GM12801 (cell line): Measurements from ENCODE around the gene FADS6.

Source experiments
- TF ChIP-seq, protein P1 (sequence below): IDR thresholded peaks from one replicate; pipeline ENCODE4 v1.5.1; 2011; ENCODE audit warnings: control low read depth; ENCODE audit not compliant: insufficient read length; ENCODE audit errors: extremely low read depth

The FADS6 gene

DNA sequence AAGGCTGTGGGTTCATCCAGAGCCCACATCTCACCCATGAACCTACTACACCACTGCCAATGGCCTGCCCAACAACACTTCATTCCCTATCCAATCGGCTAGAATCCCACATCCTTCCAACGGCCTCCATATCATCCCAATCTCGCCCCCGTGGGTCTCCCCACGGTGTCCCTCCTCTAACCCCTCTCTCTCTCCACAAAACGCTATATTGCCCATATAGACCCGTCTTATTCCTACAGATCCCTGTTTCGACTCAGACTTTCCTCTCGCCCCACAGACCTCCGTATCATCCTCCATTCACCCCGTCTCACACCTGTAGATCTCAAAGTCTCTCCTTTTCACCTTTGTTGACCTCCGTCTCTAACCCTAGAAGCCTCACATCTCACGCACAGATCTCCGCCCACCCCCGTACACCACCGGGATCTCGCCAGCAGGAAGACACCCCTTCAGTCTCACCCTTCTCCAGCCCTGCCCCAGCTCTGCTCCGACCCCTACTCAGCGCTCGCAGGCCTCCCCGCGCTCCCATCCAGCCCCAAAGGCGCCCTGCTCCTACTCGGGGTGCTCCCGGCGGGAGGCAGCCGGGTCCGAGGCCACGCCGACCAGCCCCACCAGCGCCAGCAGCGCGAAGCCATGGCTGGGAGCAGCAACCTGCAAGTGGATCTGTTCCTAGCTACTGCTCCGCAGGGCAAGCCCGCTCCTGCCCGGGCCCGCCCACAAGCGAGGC lies 21.0 kb downstream of the FADS6 start, which contains the start of gene FDXR:
Gene FDXR, minus strand, starts transcription at position 682 of the 724 bp plus-strand sequence. Its CDS starts 50 bp downstream, at position 632.
- TF ChIP-seq, protein P1, sequence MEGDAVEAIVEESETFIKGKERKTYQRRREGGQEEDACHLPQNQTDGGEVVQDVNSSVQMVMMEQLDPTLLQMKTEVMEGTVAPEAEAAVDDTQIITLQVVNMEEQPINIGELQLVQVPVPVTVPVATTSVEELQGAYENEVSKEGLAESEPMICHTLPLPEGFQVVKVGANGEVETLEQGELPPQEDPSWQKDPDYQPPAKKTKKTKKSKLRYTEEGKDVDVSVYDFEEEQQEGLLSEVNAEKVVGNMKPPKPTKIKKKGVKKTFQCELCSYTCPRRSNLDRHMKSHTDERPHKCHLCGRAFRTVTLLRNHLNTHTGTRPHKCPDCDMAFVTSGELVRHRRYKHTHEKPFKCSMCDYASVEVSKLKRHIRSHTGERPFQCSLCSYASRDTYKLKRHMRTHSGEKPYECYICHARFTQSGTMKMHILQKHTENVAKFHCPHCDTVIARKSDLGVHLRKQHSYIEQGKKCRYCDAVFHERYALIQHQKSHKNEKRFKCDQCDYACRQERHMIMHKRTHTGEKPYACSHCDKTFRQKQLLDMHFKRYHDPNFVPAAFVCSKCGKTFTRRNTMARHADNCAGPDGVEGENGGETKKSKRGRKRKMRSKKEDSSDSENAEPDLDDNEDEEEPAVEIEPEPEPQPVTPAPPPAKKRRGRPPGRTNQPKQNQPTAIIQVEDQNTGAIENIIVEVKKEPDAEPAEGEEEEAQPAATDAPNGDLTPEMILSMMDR = no peak

DNA sequence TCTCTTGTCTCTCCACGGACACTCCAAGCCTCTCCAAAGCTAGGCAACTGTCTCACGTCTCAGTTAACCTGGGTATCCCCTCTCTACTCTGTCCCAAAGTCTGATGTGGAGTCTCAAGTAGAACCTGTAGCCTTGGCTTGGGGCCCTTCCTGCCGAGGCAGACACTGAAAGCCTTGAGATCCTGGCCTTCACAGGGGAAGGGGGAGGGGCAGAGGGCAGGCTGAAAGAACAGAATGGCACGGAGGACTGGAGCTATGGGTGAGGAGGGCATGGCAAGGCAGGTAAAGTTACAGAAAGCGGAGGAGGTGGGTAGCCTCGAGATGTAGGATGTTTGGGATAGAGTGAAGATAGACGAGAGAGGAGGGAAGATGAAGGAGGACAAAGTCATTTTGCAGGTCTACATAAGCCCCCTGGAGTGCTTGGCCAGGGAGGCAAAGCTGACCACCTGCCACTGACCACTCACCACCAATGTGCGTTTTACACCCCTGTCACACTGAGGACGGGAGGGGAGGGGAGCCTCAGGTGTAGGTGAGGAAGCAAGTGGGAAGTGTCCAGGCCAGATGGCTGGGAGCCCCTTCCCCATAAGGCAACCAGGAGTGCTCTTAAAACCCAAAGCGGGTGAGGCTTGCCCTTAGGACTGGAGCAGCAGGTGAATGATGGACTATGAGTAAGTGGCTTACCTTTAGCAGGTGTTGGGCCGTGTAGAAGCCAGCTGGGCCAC lies 21.9 kb downstream of the FADS6 start:
- TF ChIP-seq, protein P1 = no peak

DNA sequence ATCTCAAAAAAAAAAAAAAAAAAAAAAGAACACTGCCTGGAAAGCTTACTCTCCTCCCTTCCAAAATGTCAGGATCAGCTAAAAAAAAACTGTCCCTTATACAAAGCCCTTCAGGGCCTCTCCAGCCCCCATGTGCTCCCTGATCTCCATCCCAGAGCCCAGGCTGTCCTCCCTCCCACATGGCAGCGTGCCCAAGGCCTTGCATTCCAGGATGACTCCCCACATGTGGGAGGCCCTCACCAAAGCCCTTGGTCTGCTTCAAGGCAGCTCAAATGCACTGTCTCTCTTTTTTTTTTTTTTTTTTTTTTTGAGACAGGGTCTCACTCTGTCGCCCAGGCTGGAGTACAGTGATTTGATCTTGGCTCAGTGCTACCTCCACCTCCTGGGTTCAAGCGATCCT lies 22.9 kb downstream of the FADS6 start:
- TF ChIP-seq, protein P1 = no peak

DNA sequence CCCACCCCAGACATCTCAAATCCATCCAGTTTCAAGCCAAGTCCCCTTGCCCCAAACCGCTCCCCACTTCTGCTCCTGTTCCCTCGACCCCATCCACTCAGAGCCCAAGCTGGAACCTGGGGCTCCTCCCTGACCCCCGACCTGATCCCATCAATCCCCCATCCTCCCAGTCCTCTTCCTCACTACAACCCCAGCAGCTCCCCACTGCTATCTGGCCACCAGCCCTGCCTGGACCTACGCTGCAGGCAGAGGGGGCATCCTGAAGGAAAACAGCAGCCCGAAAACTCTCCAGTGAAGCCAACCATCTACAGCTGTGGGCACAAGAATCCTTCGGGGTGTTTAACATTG lies 24.6 kb downstream of the FADS6 start:
- TF ChIP-seq, protein P1 = no peak

DNA sequence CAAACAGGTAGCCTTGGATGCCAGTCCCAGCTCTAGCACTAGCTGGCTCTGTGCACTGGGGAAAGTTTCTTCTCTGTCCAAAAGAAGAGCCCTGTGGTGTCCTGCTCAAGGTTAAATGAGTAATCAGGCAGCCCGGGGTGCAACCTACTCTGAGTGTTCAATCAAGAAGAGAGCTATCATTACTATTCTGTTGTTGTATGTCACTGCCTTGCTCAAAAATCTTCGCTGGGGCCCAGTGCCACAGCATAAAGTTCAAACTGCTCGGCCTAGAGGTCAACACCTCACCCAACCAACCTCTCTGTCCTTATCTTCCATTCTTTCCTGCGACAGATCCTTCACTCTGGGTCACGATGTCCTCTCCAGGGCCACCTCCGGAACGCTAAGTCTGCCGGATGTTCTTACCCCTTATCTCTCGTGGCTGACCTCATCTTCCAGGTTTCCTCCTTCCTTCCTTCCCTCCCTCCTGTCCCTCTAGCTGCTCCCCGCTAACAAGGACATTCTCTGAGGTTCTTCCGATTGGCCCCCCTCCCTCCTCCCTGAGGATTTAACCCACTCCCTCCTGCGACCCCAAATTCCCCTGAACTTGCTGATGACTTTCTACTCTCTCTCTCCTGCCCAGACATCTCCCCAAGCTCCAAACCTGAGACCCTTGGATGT lies 25.1 kb downstream of the FADS6 start:
- TF ChIP-seq, protein P1 = no peak

DNA sequence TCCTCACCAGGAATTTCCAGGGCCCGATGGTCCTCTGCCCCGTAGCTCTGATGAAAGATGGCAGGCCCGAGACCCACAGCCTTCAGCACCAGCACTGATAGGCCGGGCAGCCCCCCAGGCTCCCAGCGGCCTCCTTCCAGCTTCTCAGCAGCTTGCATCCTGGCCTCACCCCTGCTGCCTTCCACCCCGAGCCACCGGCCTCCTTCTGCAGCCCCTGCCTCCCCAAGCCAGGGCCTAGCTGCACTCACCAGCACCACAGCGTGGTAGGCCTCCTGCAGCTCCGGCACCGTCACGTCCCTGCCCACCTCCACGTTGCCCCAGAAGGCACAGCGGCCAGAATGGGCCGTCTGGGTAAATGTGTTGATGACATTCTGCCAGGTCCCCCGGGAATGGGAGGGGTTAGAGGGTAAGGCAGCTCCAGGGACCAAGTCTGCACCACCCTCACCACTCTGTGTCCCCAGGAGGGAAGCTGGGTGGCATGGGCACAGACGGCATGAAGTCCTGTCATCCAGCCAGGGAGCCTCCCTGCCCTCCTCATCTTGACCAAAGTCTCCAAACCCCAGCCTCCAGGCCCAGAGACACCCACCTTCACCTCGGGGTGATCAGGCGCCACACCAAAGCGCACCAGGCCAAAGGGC lies 27.1 kb downstream of the FADS6 start:
- TF ChIP-seq, protein P1 = no peak
